Ovary (tissue), 9 donors: ENCODE measurements around the gene LRRC56. TPM values are rescaled to one million over a fixed set of nuclear protein-coding genes. Genes with fewer than 3 reads are reported as not detected.
A peak's percentile ranks its signal among the peaks of the same experiment; 100 is the strongest.

Source experiments
- DNase-seq, 5 donors: peaks; one replicate each; pipeline ENCODE4 v3.0.0-alpha.2; 2019 to 2020
- H3K27ac ChIP-seq, 2 donors: fragments of 200-600 bp; one replicate each; pipeline versions ENCODE4 v1.5.1 to v1.8.0; 2019 to 2022
- H3K27me3 ChIP-seq: fragments of 200-600 bp; one replicate; pipeline ENCODE4 v1.8.0; 2022
- H3K36me3 ChIP-seq: fragments of 200-600 bp; sonication (generic); one replicate; pipeline ENCODE4 v1.5.1; 2019
- H3K4me1 ChIP-seq: one replicate; pipeline ENCODE4 v1.8.1; 2013; ENCODE audit warnings: mild to moderate bottlenecking, moderate library complexity; ENCODE audit not compliant: insufficient read depth
- H3K4me3 ChIP-seq: fragments of 200-600 bp; sonication (generic); one replicate; pipeline ENCODE4 v1.5.1; 2017
- H3K9me3 ChIP-seq, 2 donors: fragments of 200-600 bp in 1 of 2; sonication (generic) in 1 of 2; one replicate each; pipeline versions ENCODE4 v1.5.1 to v1.8.1; 2013 to 2019; ENCODE audit warnings: mild to moderate bottlenecking in 1 of 2, moderate library complexity in 1 of 2
- CTCF ChIP-seq, 3 donors: fragments of 450-650 bp in 2 of 3; fragments of 200-600 bp in 1 of 3; IDR thresholded peaks; one replicate each; pipeline versions ENCODE4 v1.5.1 to v1.8.0; 2016 to 2022; ENCODE audit warnings: antibody characterized with exemption in 3 of 3, mild to moderate bottlenecking in 1 of 3
- EP300 ChIP-seq: sonication (generic); formaldehyde crosslinking; IDR thresholded peaks from one replicate; pipeline ENCODE4 v1.6.1; 2017; ENCODE audit warnings: antibody characterized with exemption
- POLR2A ChIP-seq: fragments of 450-650 bp; IDR thresholded peaks from one replicate; pipeline ENCODE4 v1.6.1; 2017; ENCODE audit warnings: antibody characterized with exemption, mild to moderate bottlenecking, moderate library complexity
- WGBS, 3 donors: extraction: QIAGEN DNeasy Blood & Tissue Kit in 1 of 3; methylation state at CpG; one replicate each; pipeline versions ENCODE4 v1.1.5 to v1.1.7; 2013 to 2017; 5-methylcytosine and 5-hydroxymethylcytosine counted together
- intact Hi-C, 4 donors: fragments of 100-400 bp; cut with DNase I; formaldehyde crosslinking; loops; one replicate each; pipeline versions ENCODE4 v1.11.0 to v1.15.1; 2022 to 2023
- polyA plus RNA-seq, 2 donors: library from polyadenylated mRNA; stranded (reverse); fragments of 200-250 nt in 1 of 2; fragments of 350-450 nt in 1 of 2; fragmentation: Illumina TruSeq in 1 of 2; extraction: RNeasy Lipid Tissue Mini Kit (QIAGEN cat#74804) in 1 of 2; gene quantifications; one replicate each; pipeline ENCODE4 v1.2.3, GENCODE V29; 2013 to 2014
- total RNA-seq, 7 donors: library from RNA; depleted of rRNA in 2 of 7; stranded (reverse); fragments of >200 nt in 2 of 7; fragmentation: NEBNext Ultra II Directional in 3 of 7; extraction: Animal tissue kit (Norgen Biotek cat#: 25700) in 3 of 7; gene quantifications; one replicate each; pipeline versions ENCODE4 v1.1.0 to v1.2.4, GENCODE V29; 2016 to 2023
- donor health status: DM: no; HTN: no; CAD: no; lungs with moderate emphysema.
- donor health status: DM: no; HTN: no; CAD: no.
- donor health status: Bipolar disorder and iron deficiency.
- donor health status: DM: yes; HTN: yes; CAD: no.
- donor health status: DM: no; HTN: no; CAD: no.
- donor health status: DM: yes; HTN: yes; CAD: no.

LRRC56 gene
- total and polyA plus RNA-seq, 9 donors: 0.60 to 6.2 (median 2.0) TPM; not detected in 1

GRCh38 chr11:551596-551995 lies 14.3 kb downstream of the LRRC56 start:
- no peak overlapping the region for H3K27ac ChIP-seq
- intact Hi-C loops: loop anchor here in 2 of 4 donors (5.0 kb wide), 2 partner anchors 171 to 176 kb away; no protein-coding TSS in a partner anchor
- H3K36me3 ChIP-seq: no peaks in the 10 kb centered on the region
- 65 to 81% (median 78%) methylated on average over 12 of the region's 12 CpGs for WGBS, 3 donors
- no peak for DNase-seq
- H3K4me1 ChIP-seq: peaks cover 4% of the 10 kb centered on the region
- H3K27me3 ChIP-seq: peaks cover 3% of the 10 kb centered on the region
- H3K4me3 ChIP-seq: no peak overlapping the region
- H3K9me3 ChIP-seq: no peaks in the 10 kb centered on the region
- TF ChIP-seq CTCF (IDR thresholded peaks at IDR 0.05) (no peak), POLR2A (no peak), EP300 (no peak)

- H3K36me3 ChIP-seq: no peaks in the 10 kb centered on the region
- peaks cover 4% of the 10 kb centered on the region for H3K4me1 ChIP-seq
- TF ChIP-seq EP300 (no peak), POLR2A (no peak), CTCF (IDR thresholded peaks at IDR 0.05) (no peak)
- H3K4me3 ChIP-seq: no peak overlapping the region
- no peaks in the 10 kb centered on the region for H3K9me3 ChIP-seq
- H3K27ac ChIP-seq: no peak overlapping the region
- 63 to 77% (median 72%) methylated on average over 24 to 27 of the region's 27 CpGs for WGBS, 3 donors
- intact Hi-C loops: loop anchor here in 2 of 4 donors (5.0 kb wide), 2 partner anchors 169 to 174 kb away; no protein-coding TSS in a partner anchor
- H3K27me3 ChIP-seq: peaks cover 3% of the 10 kb centered on the region
- DNase-seq: no peak
Observed at GRCh38 chr11:553083-553987, 16.0 kb downstream of the LRRC56 start.

GRCh38 chr11:553988-554340 lies 16.6 kb downstream of the LRRC56 start:
- DNase-seq: no peak
- Histone ChIP-seq H3K4me1 (peaks cover 4% of the 10 kb centered on the region), H3K27me3 (peaks cover 3% of the 10 kb centered on the region), H3K9me3 (no peaks in the 10 kb centered on the region), H3K36me3 (no peaks in the 10 kb centered on the region), H3K4me3 (no peak overlapping the region), H3K27ac (no peak overlapping the region)
- no peak for TF ChIP-seq CTCF (IDR thresholded peaks at IDR 0.05)
- TF ChIP-seq EP300: no peak
- TF ChIP-seq POLR2A: no peak
- 33 to 47% (median 33%) methylated on average over 11 of the region's 11 CpGs for WGBS, 3 donors
- intact Hi-C loops: loop anchor here in 3 of 4 donors (2.0 to 5.0 kb wide), 3 partner anchors 168 to 175 kb away; no protein-coding TSS in a partner anchor

GRCh38 chr11:554428-555226 lies 17.3 kb downstream of the LRRC56 start:
- peaks cover 4% of the 10 kb centered on the region for H3K4me1 ChIP-seq
- TF ChIP-seq EP300: no peak
- peak; percentile 18 to 44 (median 32) for TF ChIP-seq CTCF (IDR thresholded peaks at IDR 0.05)
- TF ChIP-seq POLR2A: no peak
- no peaks in the 10 kb centered on the region for H3K36me3 ChIP-seq
- DNase-seq: peak in 2 of 5 donors; percentile 66 to 73
- no peaks in the 10 kb centered on the region for H3K9me3 ChIP-seq
- WGBS, 3 donors: 7 to 17% (median 9%) methylated on average over 26 to 54 of the region's 60 CpGs
- H3K27me3 ChIP-seq: peaks cover 3% of the 10 kb centered on the region
- H3K4me3 ChIP-seq: peak overlapping the region; percentile 12
- H3K27ac ChIP-seq: no peak overlapping the region
- intact Hi-C loops: loop anchor here (2.0 to 5.0 kb wide), 3 partner anchors 168 to 174 kb away; no protein-coding TSS in a partner anchor
